ENCODE data around the gene NCKAP1.
A peak's percentile ranks its signal among the peaks of the same experiment; 100 is the strongest.

The NCKAP1 gene

DNA sequence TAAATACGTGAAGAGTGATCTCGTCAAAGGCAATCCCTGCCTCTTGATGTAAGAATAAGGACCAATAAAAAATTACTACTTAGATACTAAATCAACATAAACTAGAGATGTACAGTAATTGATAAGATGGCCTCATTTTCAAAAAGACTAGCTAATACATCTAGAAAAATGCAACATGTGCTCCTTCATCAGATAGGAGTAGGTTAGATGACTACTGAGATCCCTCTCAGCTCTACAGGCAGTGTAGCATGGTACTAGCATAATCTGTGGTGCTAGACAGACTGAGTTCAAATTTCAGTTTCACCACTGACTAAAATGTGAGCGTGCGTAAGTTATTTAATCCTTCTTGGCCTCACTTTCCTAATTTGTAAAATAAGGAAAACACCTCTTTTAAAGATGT, 89.2 kb downstream of the NCKAP1 start:
- no peak for DNase-seq

DNA sequence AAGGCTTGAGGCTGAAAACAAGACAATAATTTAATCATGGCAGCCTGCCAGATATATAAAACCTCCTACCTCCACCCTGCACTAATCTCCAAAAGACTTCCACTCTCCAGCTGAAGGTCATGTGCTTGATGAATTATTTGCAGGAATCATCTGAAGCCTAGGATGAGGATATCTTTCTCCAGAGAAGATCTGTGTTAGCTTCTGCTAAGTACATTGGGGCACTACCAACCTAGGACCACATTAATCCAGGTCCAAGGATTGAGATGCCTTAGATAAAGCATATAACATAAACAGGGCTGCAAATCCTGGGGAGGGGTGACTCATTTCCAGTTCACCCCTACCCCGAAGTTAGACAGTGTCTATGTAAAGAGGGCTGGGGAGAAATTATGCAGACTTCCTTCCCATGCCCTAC, 91.3 kb downstream of the NCKAP1 start:
- DNase-seq, result peak; percentile 22

DNA sequence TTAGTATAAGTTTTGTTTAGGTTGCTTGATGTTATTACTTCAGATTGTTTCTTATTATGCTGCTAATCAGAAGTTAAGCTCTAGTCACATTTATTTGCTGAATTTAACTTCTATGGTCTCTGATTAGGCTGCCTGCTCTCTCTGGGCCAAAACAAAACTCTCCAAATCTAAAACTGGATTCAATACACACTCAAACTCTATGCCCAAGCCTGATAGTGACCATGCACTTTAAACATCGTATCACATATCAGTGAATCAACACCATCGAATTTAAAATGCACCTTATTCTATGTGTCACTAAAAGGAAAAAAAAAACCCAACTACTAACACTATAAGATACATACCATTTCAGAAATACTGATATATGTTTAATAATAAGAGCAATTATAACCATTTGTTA, 94.9 kb downstream of the NCKAP1 start:
- DNase-seq, result no peak

DNA sequence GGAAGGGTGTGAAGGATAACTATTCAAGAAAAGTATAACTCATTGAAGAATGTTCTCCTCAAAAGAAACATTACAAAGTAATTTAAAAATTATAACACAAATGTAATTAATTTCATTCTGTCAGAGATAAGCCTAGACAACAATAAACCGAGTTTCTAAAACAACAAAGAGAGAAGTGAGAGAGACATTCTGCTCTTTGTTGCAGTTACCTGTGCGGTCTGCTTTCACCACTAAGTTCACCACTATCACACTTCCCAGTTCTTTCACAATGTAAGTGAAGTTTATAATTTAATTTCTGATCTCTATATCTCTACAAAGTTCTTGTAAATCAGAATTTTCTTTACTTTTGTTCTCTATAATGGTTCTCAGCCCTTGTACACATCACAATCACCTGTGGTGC, 95.5 kb downstream of the NCKAP1 start:
- no peak for DNase-seq

DNA sequence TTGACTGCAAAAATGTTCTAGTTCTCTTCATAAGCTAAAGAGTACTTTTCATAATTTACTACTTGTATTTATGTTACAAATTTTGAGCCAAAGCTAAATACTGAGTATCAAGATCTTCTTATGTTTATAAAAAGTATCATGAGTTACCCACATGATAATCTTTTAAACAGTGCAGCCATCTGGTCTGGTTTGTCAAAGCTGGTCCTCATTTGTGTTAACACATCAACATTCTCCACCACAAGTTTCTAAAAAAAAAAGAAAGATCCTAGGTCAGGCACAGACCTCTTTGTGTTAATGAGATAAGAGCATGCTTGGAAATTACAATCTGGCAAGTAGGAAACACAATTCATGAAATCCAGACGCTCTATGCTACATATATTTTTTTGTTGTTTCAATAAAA, 96.3 kb downstream of the NCKAP1 start:
- peak; percentile 26 for DNase-seq

DNA sequence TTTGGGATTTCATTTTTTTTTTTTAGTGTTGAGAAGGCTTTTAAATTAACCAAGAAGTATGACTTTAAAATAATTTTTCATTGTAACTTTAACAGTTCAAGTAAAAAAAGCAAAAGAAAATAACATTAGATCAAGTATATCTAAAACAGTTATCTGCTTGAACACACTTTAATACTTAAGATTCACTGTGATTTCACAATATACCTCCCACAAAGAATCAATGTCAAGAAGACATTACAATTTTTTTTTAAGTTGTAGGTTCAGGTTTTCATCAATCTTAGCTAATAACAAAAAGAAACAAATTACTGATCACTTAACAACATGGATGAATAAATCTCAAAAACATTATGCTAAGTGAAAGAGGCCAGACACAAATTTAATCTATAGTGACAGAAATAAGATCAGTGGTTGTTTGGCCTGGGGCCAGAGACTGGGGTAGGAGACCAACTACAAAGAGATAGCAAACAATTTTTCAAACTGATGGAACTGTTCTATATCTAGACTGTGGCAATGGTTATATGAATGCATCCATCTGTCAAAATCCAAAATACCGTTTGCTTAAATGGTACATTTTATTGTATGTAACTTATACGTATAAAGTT, 97.0 kb downstream of the NCKAP1 start:
- peak; percentile 25 for DNase-seq

DNA sequence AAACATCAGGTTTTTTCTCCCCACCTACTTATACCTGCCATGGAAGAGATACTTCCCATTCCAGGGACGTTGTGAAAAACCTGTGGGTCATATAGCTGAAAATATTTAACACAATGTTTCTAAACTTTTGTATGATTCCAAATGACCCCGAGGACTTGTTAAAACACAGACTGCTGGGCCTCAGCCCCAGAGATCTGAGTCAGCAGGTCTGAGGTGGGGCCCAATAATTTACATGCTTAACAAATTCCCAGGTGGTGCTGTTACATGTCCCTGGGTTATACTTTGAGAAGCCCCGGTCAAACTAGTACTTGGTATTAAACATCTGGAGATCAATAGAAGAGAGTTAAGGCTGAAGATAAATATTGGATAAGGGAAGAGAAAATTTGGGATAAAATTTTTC, 100.4 kb downstream of the NCKAP1 start:
- DNase-seq, result no peak

DNA sequence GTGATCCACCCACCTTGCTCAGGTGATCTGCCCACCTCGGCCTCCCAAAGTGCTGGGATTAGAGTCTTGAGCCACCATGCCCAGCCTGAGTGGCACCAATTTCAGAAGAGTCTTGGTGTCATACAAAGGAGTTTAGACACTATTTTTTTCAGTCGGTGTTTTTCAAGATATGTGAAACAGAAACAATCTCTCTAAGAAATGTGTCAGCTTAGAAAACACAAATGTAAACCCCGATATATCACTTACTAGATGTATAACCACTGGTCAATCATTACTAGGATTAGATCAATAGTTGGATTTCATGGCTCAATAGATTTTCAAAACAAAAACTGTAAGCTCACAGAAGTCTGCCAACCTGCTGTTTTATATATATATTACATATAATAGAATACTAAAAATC, 104.6 kb downstream of the NCKAP1 start:
- no peak for DNase-seq

DNA sequence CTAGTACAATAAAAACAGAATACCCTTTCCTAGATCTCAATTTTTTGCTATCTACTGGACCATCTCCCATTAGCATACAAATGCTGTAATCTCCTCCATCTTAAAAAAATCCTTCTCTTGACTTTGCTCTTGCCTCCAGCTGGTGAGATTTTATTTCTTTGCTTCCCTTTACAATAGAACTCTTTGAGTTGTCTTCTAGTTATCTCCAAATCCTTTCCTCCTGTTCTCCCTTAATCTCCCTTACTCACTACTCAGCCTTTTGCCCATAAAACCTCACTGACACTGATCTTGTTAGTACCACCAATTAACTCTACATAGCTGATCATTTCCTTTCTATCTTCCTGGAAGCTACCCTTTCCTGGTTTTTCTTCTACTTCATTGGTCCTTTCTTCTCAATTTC, 108.3 kb downstream of the NCKAP1 start:
- no peak for DNase-seq

DNA sequence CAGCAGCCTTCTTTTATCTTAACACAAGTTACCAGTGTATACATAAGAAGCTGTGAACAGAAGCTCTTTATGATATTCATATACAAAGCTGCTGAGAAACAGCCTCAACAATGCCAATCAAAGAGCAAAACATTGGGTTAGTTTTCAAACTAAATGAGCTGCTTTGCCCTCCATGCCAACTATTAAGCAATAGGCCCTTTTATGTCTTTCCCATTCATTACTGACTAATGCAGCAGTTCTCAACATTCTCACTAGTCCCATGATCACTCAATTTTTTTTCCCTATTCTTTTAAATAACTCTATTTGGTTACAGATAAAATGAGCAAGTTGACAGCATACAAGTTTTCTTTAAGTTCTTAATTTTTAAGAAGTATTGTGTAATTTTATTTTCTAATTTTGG, 114.0 kb downstream of the NCKAP1 start:
- DNase-seq, result no peak

DNA sequence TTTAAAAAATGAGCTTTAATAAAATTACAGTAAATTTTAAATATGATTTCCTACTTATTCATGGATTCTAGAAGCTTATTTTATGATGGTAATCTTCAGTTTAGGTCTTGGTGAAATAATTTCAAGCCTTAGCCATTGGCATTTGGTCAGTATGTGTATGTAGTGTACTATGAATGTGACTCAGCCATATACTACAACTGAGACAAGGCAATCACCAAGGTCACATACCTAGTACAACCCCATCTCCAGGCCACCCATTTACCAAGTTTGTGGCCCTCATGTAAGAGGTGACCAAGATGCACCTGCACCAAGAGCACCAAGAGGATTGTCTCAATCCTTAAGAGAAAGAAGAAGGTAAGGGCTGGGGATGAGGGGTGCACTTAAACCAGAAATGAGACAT, 117.0 kb downstream of the NCKAP1 start:
- DNase-seq, result no peak

DNA sequence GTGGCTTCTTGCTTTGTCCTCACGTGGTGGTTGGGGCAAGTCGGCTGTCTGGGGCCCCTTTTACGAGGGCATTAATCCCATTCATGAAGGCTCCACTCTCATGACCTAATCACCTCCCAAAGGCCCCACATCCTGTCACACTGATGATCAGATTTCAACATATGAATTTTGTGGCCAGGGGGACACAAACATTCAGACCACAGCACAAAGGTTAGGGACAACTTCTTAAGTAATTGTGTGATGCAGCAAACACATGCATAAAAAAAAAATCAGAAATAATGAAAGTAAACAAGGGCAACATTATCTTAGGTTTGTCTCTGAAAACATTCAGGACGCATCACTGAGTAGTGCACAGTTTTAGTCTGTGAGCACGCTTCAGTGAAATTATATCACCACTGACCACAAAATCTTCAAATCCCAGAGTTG, 117.6 kb downstream of the NCKAP1 start:
- DNase-seq, result no peak

DNA sequence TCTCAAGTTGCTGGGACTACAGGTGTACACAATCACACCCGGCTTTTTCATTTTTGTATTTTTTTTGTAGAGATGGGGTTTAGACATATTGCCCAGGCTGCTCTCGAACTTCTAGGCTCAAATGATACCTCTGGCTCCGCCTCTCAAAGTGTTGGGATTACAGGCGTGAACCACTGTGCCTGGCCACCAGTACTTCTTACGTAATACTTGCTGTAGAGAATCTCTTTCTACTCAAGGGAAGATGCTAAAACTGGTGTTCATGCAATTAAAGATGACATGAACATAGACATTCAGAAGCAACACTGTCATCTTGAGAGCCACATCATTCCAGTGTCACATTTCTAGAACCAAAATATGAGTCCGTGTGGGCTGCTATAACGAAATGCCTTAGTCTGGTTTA, 118.2 kb downstream of the NCKAP1 start:
- DNase-seq, result no peak

DNA sequence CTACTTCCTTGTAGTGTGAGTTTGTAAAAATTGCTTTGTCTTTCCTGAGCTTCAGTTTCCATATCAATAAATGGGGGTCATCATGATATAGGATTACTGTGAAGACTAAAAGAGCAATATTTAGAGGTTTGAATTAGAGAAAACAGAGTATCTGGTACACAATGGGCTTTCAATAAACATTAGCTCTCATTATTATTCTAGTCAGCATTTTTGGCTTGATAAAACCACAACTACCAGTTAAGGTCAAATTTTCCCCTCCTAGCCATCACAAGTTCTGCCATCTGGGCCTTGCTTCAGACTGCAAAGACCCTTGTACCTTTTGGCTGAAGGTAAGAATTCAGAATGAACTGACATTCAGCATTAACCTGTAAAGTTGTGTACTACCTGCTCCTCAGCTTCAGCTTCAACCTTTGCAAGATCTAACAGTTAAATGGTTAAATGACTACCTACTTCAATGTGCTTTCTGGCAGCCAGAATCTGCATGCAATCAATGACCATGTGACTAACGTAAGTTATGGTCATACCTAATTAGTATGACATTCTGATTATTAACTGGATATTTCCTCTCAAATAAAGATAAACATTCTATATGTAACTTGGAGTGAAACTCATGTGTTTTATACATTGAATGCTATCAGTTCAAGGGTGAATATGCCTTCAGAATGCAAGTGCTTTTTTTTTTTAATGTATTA, 119.2 kb downstream of the NCKAP1 start:
- DNase-seq, result no peak

DNA sequence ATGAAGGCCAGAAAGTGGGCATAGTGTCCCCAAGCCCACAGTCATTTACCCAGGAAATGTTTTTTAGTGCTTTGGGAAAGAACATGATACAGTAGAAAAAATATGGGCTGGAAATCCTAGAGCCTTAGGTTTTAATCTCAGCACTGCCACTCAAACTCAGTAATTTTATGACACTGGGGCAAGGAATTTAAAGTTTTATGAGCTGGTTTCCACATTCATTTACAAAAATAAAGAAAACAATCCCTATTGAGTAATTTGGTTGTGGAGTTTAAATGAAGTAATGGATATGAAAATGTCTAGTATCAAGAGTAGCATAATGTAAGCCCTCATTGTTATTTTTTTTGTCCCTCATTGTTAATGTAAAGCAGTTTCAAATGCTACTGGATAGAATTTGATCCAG, 120.3 kb downstream of the NCKAP1 start:
- no peak for DNase-seq

DNA sequence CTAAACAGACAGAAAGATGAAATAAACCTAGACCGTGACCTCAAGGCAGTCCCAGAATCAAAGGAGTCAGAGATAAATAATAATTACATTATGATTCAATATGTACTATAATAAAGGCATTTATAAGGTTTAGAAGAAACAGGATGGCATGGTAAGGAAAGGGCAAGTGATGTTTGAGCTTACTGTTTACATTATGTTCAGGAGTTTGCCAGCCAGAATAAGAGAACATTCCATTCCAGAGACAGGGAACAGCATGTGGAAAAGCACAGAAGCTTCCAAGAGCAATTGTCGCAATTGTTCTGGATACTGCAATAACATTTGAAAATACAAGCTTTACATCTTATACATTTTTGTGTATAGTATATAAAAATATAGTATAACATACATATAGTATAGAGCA, 121.8 kb downstream of the NCKAP1 start:
- no peak for DNase-seq

DNA sequence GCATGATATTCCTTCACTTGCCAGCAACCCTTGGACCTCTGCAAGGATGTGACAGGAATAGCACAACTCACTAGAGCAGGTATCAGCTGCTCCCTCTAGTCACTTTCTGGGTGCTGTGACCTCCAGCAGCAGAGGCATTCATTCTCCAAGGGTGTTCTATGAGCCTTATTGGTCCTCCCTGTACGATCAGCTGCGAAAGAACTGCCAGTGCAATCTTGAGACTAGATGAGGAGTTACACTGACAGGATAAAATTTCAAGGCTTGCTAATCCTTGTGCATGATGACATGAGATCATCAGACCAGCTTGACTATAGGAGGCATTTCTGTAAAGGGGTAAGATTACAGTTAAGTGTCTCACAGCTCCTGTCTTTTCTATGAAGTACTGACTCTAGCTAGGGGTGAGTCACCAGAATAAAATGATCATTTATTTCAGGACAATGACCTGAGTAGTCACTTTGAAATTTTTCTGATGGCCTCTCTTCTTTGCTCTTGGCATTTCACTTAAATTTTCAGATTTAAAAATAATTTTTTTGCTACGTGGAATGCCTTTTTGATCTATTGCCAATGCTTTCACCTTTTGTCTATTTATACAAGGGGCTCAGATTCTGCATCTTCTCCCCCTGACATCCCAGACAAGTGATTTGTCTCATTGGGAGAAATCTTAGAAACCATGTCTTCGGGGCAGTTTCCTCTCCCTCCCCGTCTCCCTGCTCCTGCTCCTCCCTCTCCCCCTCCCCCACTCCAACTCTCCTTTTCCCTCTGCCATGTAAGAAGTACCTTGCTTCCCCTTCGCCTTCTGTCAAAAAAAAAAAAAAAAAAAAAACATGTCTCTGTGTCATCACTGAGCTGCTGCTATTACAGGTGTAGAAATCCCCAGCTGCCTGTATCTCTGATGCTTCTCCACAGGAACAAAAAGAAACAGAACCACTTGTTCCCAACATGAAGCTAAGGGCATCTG, 122.6 kb downstream of the NCKAP1 start:
- DNase-seq, result no peak

DNA sequence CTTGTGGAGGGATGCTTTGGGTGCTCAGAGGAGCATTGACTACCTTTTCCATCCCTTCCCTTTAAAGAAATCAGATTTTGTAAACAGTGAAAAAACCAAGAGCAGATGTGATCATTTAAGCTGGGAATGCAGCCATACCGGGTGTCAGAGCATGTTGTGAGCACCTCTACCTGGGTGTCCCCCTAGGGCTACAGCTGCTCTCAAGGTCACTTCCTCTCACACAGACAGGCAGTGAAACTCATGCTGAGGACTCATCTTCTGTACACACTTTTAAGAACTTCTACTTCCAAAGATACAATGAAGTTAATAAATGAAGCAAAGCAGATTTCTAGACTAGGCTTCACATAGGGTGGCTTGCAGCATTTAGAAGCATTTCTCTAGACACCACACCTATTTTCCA, 123.4 kb downstream of the NCKAP1 start:
- DNase-seq, result no peak

DNA sequence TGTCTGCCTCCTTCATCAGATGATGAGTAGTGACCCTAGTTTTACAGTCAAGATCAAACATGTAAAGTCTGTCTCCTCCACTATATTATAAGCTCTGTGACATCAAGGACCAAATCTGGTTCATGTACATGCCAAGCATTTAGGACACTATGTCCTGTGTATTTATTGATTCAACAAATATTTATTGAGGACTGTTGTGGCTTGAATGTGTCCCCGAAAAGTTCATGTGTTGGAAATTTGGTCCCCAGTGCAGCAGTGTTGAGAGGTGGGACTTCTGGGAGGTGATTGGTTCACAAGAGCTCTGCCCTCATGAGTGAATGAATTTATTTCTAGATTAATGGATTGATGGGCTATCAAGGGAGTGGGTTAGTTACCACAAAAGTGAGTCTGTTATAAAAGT, 125.2 kb downstream of the NCKAP1 start:
- DNase-seq, result no peak

DNA sequence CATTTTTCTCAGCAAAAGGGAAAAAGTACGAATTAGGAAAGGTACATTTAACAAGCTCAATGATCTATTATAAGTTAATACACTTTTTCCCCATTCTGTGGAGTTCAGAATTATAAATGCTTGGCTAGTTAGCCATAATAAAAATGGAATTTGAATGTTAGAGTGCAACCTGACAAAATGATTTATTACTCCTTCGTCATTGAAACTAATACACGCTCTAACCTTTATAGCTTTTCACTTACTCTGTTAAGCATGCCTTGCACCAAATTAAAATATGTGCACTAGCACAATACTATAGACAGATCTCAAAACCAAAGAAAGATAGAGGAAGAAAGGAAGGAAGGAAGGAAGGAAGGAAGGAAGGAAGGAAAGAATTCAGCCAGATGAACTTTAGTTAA, 125.7 kb downstream of the NCKAP1 start:
- no peak for DNase-seq

DNA sequence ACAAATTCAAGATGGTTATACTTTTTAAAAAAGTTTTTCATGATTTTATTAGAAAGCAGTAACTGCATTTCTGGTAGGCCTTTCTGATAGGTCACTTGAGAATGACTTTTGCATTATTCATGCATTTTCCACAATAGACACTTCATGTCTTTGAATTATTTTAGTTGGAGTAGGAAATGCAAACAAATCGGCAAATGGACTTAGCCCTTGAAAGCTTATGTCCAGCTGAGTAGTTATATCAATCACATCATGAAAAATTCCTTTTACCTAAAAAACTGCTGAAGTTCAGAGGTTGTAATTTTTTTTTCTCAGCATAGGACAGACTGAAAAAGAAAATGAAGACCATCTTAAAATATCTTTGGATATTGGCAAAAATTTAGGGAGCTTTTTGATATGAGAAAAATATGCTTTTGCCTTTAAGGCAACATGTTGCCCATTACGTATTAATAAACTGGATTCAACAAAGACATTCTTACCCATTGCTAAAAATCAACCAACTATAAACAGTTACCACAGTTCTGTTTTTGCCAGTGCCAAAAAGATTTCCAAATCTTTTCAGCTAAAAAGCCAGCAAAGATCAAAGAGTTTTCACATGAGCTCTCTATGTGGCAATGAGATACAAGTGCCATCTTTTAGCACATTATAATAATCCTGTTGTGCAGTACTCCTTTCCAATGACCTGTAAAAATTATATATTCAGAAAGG, 126.3 kb downstream of the NCKAP1 start:
- no peak for DNase-seq

DNA sequence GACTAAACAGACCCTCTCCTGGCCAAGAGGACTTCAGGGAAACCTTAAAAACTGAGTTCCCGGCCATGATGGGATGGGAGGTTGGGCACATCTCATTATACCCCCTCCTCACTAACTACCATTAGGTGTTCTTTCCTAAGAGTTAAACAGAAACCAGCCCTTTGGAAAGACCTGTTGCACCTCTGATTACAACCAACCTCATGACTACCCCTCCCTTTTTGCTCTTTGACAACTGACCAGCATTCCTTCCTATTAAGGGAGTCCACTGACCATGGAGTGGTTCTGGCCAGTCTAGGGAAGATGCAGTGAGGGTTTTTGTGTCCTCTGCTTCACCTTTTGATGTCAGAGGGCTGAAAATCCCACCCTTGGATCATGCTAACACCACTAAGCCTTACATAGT, 127.3 kb downstream of the NCKAP1 start:
- DNase-seq, result no peak

DNA sequence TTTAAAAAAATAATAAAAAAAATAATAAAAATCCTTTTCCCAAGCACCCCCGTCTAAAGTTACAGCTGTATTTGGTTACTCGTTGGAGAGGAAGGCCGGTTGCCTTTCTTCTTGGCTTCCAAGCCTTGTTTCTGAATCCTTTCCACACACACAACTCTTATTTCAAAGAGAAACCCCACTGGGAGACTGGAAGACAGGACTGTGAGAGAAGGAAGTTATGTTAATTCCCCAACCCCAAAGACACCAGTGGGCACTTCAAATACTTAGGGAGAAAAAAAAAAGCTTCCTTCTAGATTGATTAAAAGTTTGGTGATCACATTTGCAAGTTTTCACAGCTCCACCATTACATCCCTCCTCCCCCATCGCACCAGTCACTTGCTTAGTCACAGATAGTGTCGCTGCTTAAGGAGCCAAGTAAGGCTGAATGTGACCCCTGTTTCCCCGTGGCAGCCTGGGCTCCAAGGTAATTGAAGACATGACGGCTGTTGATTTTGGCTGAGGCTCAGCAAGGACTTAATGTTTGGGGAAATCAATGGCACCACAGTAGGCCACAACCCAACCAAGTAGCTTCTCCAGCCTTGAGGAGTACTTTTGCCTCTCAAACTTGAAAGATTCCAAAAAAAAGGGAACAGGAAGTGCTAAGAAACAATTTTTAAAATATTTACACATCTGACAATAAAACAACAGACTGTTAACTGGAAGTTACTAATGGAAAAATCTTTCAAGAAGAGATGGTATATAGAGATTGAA, 131.0 kb downstream of the NCKAP1 start:
- no peak for DNase-seq

All from hematopoietic multipotent progenitor cell treated with erythropoietin and hydrocortisone succinate and interleukin-3 and kit ligand, for 6 days (in vitro differentiated cells).